ENCODE measurements around the gene UBE2E1. TPM values are rescaled to one million over a fixed set of nuclear protein-coding genes. Genes with fewer than 3 reads are reported as not detected.

The UBE2E1 gene
- total and polyA plus RNA-seq, 2 experiments from 2014 or later = 39.9 to 120 TPM

GRCh38 chr3:23913182-23913581 lies 107.4 kb downstream of the UBE2E1 start (continued):
- no peak for TF ChIP-seq JUNB (IDR thresholded peaks at IDR 0.05; ENCODE audit: unreplicated experiment)

GRCh38 chr3:23913873-23914743 lies 108.4 kb downstream of the UBE2E1 start:
- Mint-ChIP-seq H3K27me3 (ENCODE audit: insufficient read depth, low read depth, poor library complexity) (peaks cover 22% of the 10 kb centered on the region), H3K4me1 (peaks cover 20% of the 10 kb centered on the region), H3K9me3 (no peaks in the 10 kb centered on the region), H3K27ac (no peak overlapping the region; the same call in 1 of the 2 replicates), H3K36me3 (ENCODE audit: low read depth) (peaks cover 33% of the 10 kb centered on the region), H3K4me3 (no peak overlapping the region)
- peaks cover 19% of the 10 kb centered on the region for H3K36me3 ChIP-seq (ENCODE audit: insufficient read depth)
- H2AFZ ChIP-seq = no peak overlapping the region
- H3K4me3 ChIP-seq = no peak overlapping the region
- no peak overlapping the region for H3K27ac ChIP-seq (ENCODE audit: low read depth)
- H4K20me1 ChIP-seq (replicated peaks; ENCODE audit: insufficient read depth) = peaks cover 14% of the 10 kb centered on the region
- peaks cover 10% of the 10 kb centered on the region for H3K27me3 ChIP-seq (ENCODE audit: insufficient read depth)
- DNase-seq (ENCODE audit: low spot score) (no peak), ATAC-seq (no peak)
- H3K79me2 ChIP-seq (replicated peaks; ENCODE audit: insufficient read depth) = peaks cover 79% of the 10 kb centered on the region
- H3K9me2 ChIP-seq (ENCODE audit: insufficient read depth) = no peaks in the 10 kb centered on the region
- peaks cover 21% of the 10 kb centered on the region for H3K4me1 ChIP-seq (ENCODE audit: insufficient read depth)
- H3K4me2 ChIP-seq = 0 out of 2 replicates have a peak overlapping the region, but pooled peaks have one; percentile 90
- H3F3A ChIP-seq (replicated peaks; ENCODE audit: low read depth) = peaks cover 14% of the 10 kb centered on the region
- TF ChIP-seq REST (IDR thresholded peaks at IDR 0.05; ENCODE audit: unreplicated experiment) (no peak), STAT1 (IDR thresholded peaks at IDR 0.05; ENCODE audit: unreplicated experiment) (no peak), EZH2phosphoT487 (IDR thresholded peaks at IDR 0.05; ENCODE audit: unreplicated experiment) (no peak), ZNF331 (CRISPR knock-in tag; IDR thresholded peaks at IDR 0.05; ENCODE audit: low read depth) (no peak), ETS1 (IDR thresholded peaks at IDR 0.05) (no peak), POLR2AphosphoS5 (IDR thresholded peaks at IDR 0.05; ENCODE audit: low read depth) (no peak), JUNB (IDR thresholded peaks at IDR 0.05; ENCODE audit: unreplicated experiment) (no peak), EZH2 (IDR thresholded peaks at IDR 0.05; ENCODE audit: low read depth, unreplicated experiment) (no peak), ZNF114 (CRISPR knock-in tag; IDR thresholded peaks at IDR 0.05) (no peak)

All from GM23338 (cell line).